ENCODE data around the gene ETV7.

Gene ETV7

GRCh38 chr6:36337814-36338213 is 49.7 kb downstream of the ETV7 start:
- no peak for DNase-seq

GRCh38 chr6:36336779-36337241 is 50.7 kb downstream of the ETV7 start, which contains the start of gene BNIP5:
TSS of gene BNIP5 (minus strand) at chr6:36336888. CDS start at chr6:36330690, 6,198 bp downstream.
- no peak for DNase-seq

GRCh38 chr6:36336208-36336710 is 51.2 kb downstream of the ETV7 start:
- DNase-seq, result no peak

GRCh38 chr6:36335465-36336207 is 51.8 kb downstream of the ETV7 start:
- DNase-seq, result no peak

DNA sequence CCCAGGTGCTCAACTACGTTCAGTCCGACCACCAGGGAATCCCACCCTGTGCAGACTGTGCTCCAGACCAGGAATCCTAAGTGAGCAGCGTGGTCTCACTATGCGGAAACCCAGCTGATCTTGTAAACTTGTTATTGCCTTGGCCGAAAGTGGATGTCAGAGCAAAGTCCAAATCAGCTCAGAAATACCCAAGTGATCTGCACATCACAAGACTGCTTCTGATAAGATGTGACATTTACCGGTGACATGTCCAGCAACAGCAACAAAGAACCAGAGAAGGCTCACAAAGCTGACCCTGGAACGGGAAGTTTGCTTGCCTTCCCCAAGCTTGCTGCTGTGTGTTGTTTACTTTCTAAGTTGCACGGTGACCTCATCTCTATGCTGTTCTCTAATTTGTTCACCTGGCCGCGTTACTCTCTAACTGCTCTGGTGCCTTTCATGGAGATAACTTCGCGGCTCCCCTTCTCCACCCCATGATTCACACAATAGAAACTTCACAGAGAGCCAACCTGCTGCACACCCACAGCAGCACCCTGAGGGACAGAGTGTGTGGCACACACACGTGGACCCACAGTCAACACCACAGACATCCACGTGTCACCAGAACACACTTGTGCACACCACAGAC is 52.5 kb downstream of the ETV7 start:
- DNase-seq, result no peak

GRCh38 chr6:36333931-36334725 is 53.3 kb downstream of the ETV7 start:
- no peak for DNase-seq

DNA sequence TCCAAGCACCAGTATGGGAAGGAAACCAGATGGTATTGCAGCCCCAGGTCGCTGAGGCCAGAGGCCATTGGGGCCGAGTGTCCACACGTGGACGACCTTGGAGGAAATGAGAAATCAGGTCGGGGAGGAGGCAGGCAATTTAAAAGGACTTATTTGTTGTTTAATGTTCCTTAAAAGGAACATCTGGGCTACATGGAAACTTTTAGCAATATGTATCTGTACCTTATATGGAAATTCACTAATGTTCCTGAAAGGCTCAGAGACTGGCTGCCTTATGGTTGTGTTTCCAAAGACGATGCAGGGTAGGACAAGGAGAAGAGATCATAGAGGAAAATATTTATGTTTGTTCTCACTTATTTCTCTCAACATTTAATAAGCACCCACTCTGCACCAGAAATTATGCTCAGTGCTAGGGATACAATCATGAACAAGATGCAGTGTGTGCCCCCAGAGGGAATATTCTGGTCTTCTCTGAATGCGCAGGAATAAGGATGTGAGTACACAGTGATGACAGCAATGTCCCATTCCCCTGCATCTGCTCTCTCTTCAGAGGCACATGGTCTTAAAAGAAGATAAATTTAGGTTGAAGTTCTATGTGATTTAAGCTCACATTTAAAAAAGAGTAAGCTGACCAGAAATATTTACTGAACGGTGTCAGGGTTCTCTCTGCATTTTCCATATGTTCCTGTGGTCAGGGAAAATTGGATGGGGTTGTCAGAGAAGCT is 54.1 kb downstream of the ETV7 start:
- DNase-seq, result no peak

DNA sequence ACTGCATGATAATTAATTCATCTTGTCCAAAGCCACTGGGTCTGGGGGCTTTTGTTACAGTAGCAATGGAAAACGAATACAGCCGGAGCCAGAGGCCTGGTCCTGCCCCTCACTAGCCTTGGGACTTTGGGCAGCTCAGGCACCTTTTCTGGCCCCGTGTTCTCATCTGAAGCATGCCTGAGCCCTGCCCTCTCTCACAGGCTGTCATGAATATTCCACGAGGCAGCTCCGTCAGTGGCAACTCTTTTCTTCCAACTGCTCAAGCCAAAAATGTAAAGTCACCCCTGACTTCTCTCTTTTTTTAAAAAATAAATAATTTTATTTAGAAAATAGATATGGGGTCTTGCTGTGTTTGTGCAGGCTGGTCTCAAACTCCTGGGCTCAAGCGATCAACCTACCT is 56.1 kb downstream of the ETV7 start:
- no peak for DNase-seq

DNA sequence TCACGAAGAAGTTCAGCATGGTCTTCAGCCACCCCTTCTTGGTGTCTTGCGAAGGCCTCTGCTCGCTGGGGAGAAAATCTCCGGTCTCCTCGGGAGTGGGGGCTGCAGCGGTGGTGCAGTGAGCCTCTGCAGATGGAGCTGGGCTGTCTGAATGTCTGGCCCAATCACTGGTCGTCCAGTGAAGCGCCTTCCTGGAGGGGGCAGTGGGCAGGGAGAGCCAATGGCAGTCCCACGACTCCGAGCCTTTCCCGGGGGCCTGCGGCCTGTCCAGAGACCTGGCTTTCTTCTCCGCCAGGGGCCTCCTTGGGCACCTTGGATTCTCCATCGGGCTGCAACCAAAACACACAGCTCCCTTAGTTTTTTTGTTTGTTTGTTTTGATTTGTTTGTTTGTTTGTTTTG is 57.1 kb downstream of the ETV7 start:
- no peak for DNase-seq

- no peak for DNase-seq
Measured at GRCh38 chr6:36329798-36330291, 57.6 kb downstream of the ETV7 start.

DNA sequence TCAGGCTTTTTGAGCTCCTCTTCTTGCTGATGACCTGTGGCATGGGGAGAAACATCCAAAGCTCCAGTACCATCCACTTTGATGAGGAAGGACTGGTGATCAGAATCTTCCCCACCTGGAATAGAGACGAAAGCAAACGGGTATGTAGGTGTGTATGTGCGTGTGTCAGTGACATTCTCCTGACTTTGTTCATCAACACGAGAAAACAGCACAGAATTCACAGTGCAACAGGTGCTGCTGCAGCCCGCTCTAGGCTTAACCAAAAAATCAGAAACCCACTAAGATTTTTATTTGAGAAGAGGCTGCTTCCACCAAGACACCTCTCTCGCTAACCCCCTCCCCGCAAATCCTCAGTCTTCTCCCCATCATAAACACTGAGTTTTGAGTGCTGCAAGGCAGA is 58.9 kb downstream of the ETV7 start:
- DNase-seq, result no peak

DNA sequence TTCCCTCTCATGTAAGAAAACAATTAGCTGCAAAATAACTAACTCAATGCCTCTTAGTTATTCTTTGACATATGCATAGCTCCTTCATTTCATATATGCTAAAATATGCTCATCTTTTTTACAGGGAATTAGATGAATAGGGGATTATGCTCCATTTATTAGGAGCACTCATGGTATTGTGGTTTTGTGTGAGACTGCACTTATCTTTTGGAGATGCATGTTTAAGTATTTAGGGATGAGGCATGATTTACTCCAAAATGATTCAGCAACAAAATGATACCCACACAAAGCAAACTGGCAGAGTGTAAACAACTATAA is 59.6 kb downstream of the ETV7 start:
- no peak for DNase-seq

- no peak for DNase-seq
Measured at GRCh38 chr6:36327226-36327918, 60.1 kb downstream of the ETV7 start.

- DNase-seq, result no peak
Measured at GRCh38 chr6:36326356-36326995, 61.0 kb downstream of the ETV7 start.

- no peak for DNase-seq
Measured at GRCh38 chr6:36324715-36325114, 62.8 kb downstream of the ETV7 start.

DNA sequence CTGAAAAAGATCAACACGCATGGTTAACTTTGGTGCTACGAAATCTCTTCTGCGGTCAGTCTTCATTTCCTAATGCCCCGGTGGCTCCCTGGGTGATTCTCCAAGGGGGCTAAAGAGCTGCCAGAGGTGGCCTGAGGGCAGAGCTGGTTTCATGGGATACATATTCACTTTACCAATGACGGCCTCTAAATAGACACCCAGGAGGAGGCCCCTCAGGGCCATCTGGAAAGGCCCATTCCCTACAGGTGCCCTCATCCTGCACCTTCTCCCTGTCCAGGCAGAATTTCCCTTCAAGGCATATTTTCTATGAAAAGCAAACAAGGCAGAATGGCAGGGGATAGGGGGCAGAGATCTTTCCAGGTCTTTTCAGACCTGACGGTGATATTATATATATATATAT is 63.3 kb downstream of the ETV7 start:
- no peak for DNase-seq

DNA sequence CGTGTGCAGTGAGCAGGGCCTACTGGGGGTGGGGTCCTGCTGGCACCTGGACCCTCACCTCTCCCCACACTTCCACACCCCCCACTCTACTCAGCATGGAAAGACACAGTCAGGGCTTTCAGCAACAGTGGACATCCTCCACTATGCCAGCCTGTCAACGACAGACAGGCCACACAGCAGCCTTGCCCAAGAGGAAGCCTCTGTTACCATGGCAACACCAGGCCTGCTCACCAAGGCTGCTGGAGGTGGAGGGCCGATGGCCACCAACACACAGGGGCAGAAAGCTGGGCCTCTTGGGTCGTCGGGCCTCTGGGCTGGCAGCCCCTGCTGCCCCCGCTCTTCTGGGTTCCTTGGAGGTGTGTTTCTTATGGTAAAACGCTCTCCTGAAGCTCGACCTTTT is 64.4 kb downstream of the ETV7 start:
- no peak for DNase-seq

DNA sequence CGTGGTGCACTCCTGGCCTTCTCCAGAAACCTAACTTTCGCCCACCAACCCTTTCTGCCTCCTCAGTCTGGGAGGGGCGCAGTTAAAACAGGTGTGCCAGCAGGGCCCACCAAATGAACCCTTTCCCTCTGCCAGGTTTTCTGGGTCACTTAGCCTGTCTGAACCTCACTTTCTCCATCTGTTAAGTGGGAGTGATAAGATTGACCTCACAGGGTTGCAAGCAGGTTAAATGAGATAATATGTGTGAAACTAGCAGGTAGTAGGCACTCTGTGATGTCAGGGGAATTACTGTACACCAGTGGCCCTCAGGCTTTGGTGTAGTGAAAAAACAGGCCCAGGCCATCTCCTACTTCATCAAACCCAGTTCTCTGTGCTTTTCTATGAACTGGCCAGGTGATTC is 64.9 kb downstream of the ETV7 start:
- DNase-seq, result no peak

GRCh38 chr6:36320475-36320874 is 67.0 kb downstream of the ETV7 start:
- DNase-seq, result no peak

DNA sequence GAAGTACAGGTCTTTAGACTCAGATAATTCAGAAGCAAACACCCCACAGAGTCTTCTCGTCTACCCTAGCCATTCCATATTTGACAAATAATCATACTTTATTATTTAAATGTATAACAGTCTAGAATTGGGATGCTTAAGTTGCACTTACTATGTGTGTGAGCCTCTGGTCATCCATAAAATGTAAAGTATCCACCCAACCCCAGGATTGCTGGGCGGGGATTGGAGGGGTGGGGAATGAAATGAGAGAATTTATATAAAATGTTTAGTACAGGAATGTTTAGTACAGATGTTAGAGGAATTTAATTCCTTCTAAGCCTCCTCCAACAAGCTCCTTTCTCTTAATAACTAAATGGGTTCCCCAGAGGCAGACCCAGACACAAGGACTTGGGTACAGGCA is 67.6 kb downstream of the ETV7 start:
- no peak for DNase-seq

GRCh38 chr6:36319436-36319762 is 68.1 kb downstream of the ETV7 start:
- DNase-seq, result no peak
